Stimulated activated CD8-positive, alpha-beta memory T cell treated with anti-CD3 and anti-CD28 coated beads, Interleukin-4, amount 100 ng/mL, for 24 hours (primary cell): ENCODE data around the gene CTAGE4.
"Not testable (repeated sequence)": the region's sequence is repeated elsewhere in the genome, so short reads cannot be mapped to it uniquely, and the experiment has no call there.

Source experiments
- DNase-seq: peaks from one replicate; pipeline ENCODE4 v3.0.0-alpha.2; 2020; ENCODE audit warnings: low read depth

CTAGE4 gene, protein sequence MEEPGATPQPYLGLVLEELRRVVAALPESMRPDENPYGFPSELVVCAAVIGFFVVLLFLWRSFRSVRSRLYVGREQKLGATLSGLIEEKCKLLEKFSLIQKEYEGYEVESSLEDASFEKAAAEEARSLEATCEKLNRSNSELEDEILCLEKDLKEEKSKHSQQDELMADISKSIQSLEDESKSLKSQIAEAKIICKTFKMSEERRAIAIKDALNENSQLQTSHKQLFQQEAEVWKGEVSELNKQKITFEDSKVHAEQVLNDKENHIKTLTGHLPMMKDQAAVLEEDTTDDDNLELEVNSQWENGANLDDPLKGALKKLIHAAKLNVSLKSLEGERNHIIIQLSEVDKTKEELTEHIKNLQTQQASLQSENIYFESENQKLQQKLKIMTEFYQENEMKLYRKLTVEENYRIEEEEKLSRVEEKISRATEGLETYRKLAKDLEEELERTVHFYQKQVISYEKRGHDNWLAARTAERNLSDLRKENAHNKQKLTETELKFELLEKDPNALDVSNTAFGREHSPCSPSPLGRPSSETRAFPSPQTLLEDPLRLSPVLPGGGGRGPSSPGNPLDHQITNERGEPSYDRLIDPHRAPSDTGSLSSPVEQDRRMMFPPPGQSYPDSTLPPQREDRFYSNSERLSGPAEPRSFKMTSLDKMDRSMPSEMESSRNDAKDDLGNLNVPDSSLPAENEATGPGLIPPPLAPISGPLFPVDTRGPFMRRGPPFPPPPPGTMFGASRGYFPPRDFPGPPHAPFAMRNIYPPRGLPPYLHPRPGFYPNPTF

DNA sequence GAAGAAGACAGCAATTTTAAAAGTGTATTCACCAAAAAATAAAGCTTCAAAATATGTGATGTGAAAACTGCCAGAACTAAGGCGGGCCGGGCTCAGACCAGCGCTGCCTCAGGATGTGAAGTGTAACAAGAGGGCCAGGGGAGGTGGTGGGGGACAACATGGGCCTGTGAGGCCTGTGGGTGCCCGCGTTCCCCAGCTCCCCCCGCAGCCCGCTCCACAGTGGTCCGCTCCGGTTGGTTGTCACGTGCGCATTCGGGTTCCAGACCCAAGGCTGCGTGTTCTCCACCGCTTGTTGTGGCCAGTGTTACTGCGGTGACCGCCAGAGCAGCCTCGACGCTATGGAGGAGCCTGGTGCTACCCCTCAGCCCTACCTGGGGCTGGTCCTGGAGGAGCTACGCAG, at the start of gene CTAGE4:
CTAGE4 (plus strand) TSS at position 301 of the 400 bp plus-strand sequence; CDS start at position 339, 38 bp downstream.
- DNase-seq: not testable (repeated sequence)

DNA sequence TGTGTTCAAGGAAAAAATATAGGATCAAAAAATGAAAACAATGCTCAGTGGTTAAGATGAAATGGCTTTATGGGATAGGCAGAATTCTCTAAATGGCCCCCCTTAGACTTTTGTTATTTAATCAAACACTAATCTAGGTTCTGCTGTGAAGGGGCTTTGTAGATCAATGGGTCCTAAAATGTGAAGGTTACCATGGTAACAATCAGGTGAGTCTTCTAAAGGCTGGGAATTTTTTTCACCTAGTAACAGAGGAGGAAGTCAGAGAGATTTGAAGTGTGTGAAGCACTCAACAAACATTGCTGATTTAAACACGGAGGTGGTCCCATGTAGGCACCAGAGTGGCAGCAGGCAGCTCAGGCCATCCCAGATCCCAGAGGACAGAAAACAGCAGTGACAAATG, 49.1 kb upstream of the CTAGE4 start:
- DNase-seq: no peak

DNA sequence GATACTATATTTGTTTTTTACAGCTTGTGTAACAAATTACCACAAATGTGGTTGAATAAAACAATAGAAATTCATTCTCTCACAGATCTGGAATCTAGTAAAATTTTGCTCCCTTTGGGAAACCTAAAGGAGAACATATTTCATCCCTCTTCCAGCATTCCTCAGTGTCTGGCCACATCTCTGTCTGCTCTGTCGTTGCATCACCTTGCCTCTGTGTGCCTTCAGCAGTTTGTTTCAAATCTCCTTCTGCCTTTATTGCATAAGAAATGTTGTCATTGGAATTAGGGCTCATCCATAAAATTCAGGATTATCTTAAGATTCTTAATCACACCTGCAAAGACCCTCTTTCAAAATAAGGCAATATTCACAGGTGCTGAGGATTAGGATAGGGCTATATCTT, 45.8 kb upstream of the CTAGE4 start:
- no peak for DNase-seq

DNA sequence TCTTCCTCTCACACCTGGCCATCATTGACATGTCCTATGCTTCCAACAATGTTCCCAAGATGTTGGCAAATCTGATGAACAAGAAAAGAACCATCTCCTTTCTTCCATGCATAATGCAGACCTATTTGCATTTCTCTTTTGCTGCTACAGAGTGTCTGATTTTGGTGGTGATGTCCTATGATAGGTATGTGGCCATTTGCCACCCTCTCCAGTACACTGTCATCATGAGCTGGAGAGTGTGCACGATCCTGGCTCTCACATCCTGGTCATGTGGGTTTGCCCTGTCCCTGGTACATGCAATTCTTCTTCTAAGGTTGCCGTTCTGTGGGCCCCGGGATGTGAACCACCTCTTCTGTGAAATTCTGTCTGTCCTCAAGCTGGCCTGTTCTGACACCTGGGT, 41.1 kb upstream of the CTAGE4 start:
- DNase-seq: no peak

DNA sequence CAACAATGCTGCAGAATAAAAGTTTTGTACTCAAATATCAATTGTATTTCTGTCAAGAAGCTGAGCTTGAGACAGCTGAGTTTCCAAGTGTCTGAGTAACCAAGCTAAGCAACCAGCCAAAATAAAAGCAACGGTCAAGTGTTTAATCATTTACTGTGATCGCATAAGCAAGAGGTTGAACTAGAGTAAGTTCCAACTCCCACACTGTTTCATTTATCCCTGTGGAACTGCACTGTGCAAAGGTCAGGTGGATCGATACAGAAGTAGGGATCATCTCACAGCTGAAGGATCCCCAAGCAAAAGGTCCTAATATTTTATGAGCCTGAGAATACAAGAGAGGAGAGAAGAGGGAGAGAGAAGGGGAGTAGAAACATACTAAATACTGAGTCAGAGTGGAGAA, 38.8 kb upstream of the CTAGE4 start:
- DNase-seq: no peak

DNA sequence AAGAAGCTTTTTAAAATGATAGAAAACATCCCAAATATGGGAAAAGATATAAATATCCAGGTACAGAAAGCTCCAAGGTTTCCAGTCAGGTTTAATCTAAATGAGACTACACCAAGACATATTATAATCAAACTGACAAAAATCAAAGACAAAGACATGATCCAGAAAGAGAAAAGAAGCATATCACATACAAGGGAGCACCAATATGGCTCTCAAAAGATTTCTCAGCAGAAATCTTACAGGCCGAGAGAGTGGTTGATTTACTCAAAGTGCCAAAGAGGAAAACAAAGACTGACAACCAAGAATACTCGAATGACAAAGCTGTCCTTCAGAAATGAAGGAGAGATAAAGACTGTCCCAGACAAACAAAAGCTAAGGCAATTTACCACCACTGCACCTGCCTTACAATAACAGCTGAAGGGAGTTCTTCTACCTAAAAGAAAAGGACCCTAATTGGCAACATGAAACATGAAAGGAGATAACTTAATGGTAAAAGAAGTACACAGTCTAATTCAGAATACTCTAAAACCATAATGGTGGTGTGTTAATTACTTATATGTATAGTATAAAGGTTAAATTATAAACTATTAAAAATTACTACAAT, 34.9 kb upstream of the CTAGE4 start:
- no peak for DNase-seq

DNA sequence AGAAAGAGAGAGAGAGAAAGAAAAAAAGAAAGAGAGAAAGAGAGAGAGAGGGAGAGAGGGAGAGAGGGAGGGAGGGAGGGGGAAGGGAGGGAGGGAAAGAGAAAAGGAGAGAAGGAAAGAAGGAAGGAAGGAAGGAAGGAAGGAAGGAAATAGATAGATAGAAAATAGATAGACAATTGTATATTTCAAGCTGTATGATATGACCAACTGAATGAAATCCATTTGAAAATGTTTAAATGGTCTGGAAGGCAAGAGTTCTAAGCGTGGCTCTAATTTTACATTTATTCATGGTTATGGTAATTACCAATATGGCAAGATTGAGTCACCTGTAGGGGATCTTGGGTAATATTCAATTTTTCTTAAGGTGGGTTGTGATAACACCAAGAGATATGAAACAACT, 24.4 kb upstream of the CTAGE4 start:
- no peak for DNase-seq

DNA sequence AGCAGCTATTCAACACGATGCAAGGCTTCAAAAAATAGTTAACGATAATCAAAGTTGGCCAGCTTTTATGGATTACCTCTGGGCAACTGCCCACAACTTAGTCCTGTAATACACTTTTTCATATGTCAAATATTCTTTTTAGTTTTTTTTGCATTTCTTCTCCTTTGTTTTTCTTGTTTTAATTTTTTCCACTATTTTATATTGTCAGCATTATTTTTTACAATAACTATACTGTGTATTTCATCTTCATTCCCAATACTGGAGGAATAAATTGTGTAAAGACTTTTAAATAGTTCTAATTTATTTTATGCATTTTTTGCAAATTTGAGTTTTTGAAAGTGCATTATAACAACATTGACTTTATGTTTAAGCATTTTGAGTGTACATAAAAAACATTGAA, 18.5 kb upstream of the CTAGE4 start:
- no peak for DNase-seq

DNA sequence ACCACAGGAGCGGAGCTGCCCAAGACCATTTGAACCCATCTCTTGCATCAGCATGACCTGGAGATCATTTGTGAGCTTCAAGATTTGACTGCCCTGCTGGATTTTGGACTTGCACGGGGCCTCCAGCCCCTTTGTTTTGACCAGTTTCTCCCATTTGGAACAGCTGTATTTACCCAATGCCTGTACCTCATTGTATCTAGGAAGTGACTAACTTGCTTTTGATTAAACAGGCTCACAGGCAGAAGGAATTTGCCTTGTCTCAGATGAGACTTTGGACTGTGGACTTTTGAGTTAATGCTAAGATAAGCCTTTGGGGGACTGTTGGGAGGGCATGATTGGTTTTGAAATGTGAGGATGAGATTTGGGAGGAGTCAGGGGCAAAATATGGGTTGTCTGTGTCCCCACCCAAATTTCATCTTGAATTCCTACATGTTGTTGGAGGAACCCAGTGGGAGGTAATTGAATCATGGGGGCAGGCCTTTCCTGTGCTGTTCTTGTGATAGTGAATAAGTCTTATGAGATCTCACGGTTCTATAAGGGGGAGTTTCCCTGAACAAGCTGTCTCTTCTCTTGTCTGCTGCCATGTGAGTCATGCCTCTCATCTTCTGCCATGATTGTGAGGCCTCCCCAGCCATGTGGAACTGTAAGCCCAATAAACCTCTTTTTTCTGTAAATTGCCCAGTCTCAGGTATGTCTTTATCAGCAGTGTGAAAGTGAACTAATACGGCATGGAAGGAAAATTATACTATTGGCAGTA, 11.5 kb upstream of the CTAGE4 start:
- DNase-seq: not testable (repeated sequence)

DNA sequence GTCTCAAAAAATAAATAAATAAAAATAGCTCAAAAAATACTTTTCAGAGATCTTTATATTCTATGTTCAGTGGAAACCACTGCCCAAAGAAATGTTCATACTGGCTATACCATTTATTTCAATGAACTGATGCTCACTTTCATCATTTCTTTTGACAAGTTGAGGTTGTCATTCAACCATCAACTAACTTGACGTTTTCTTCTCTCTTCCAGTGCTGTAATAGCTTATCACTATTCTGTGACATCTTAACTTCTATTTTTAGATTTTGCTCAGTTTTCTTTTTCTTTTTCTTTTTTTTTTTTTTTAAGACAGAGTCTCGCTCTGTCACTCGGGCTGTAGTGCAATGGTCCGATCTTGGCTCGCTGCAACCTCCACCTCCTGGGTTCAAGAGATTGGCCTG, 8.7 kb upstream of the CTAGE4 start:
- DNase-seq: no peak

DNA sequence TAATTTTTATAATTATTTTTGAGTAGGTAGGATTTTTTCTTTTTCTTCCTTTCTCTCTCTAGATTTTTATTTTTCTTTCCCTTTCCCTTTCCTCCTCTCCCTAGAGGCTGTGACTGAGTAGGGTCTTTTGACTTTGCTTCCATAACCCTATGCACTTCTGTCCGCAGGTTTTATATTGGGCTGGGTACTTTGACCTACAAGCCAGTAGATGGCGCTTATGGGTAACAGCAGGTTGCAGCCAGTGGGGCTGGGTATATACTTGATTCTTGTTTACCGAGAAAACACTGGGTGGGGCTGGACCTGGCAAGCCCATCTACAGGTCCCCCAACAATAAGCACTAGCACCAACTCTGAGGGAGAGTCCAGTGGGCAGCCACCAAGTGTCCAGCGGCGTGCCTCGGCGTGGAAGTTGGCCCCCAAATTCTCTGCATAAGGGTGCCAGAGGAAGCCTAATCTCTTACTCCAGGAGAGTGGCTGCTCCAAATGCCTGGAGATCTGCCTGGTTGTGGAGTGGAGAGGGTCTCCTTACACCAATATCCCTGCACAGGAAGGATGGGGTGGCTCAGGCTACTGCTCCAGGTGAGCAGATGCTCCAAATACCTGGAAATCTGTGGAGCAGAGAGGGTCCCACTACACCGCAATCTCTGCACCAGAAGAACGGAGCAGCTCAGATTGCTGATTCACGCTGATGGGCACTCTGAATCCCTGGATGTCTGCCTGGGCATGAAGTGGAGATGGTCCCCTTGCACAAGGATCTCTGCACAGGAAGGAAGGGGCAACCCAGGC, 4.7 kb upstream of the CTAGE4 start:
- not testable (repeated sequence) for DNase-seq

DNA sequence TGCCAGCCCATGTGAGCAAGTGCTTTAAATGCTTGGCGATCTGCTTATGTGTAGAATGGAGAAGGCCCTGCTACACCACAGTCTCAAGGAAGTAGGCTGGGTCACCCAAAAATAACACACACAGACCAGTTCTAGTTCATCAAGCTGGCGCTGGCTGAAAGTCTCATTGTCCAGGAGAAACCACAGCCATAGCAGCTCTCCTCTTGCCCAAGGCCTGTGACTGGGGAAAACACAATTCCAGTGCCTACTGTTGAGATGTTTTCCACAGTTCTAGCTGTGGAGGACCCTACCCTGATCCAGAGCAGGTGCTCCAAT, 4.1 kb upstream of the CTAGE4 start:
- DNase-seq: not testable (repeated sequence)

DNA sequence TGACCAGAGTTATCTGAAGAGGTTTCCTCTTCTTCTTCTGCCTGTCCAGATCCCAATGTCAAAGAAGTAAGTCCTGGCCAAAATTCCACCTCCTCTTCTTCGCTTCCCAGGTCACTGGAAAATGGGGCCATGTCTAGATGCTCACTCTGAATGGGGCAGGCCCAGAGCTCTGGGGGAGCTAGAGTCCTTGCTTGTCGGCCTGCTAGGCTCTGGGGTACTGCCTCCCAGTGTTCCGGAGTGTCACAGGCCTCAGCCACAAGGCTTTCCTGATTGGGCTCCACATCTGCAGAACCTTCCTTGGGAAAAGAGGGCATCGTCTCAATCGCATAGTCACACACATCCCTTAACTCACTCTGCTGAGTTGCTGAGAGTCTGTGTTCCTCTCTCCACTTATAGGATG, 4.6 kb downstream of the CTAGE4 start:
- DNase-seq: not testable (repeated sequence)

DNA sequence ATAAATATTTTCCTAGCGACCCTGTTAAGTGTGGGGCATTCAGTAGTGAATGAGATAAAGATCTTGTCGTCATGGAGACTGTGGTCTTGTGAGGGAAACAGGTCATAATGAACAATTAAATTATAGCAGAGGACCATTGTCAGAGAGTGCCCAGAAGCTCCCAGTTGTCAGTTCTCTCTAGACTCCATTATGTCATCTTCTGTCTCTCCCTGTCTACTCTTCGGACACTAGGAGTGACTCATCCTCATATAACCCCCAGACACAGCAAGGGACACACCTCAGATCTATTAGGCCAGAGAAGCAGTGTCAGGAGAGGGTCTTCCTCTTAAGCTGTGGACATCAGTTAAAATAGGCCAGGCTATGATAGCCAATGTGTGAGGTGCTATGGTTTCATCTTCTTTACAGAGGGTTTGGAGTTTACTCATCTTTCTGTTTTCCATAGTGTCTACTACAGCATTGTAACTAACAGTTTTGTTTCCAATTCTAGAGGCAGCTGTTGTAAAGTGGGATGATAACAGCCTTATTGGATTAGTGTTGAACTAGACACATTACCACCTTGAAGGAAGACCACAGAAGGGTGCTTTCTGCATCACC, 5.4 kb downstream of the CTAGE4 start:
- DNase-seq: not testable (repeated sequence)

DNA sequence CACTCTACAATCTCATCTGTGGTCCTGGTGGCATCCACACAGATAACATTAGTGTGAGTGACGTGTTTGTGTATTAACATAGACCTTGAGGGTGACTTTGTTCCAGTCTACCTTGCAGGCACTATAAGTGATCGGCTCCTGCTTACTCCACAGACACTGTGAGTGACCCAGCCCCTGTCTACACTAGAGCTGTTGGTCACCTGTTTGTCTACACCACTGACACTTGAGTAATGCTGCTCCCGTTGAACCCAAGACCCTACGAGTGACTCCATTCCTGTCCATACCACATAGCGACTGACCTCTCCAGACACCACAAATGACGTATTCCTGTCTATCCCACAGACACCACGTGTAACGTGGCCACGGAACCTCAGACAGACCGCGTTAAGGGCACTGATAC, 10.5 kb downstream of the CTAGE4 start:
- not testable (repeated sequence) for DNase-seq

DNA sequence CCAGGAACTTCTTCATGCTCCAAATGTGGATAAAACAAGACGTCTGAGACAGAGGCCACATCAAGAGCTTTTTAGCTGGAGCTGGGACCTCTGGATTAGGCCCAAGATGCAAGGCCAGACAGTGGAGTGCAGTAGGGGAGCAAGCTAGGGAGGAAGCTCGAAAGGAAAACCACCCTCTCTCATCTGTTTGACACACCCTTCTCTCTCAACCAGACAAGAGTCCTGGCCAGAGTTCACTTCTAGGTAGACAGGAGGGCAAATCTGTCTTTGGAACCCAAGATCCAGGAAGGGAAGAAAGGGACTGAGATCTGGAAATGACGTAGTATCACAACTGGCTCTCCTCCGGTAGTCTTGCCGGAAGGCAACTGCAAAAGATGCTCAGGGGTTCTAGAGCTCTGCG, 11.2 kb downstream of the CTAGE4 start:
- not testable (repeated sequence) for DNase-seq

DNA sequence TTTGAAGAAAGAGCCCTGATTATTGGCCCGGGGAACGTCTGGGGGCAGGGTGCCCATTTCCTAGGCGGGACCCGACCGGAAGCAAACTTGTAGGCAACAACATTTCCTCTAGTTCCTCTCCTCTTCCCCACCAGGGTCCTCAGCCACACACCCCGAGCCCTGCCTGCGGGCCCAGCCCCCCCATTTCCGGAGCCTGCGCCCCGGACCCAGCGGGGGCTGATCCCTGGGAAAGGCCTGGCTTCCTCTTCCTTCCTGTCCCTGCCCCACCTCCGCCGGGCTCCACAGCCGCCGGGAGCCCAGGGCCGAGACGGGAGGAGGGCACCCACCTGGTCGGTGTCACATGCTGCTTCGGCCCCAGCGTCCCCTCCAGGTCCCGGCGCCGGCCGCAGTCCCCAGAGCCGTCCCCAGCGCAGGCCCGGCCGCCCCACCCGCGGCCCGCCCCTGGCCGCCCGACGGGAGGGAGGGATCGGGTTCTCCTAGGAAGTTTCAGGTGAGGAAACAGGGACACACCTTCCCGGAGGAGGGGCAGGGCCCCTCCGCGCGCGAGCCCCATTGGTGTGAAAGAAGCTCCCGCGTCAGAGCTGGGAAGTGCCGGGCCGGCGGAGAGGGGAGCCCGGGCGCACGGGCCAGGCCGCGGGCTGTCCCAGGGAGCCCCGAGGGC, 12.1 kb downstream of the CTAGE4 start, which contains the start of gene ARHGEF35:
ARHGEF35 (minus strand) TSS at position 622 of the 661 bp plus-strand sequence. CDS start 7,450 bp downstream, outside the sequence.
- not testable (repeated sequence) for DNase-seq

DNA sequence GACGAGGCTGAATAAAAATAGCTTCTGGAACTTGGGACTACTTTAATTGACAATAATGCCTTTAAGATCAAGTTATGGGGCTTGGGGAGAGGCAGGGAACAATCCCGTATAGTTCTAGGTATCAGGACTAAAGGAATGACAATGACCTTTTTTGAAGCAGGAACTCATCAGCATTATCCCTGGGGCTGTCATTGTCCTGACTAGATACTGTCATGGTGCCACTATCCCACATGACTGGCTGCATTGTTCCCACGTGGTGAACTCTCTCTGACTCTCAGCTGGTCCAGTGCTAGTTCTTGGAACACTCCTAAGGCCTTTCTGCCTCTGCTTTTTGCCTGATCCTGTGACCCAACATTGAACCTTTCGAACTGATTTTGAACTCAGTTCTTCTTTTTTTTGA, 15.7 kb downstream of the CTAGE4 start:
- DNase-seq: not testable (repeated sequence)

DNA sequence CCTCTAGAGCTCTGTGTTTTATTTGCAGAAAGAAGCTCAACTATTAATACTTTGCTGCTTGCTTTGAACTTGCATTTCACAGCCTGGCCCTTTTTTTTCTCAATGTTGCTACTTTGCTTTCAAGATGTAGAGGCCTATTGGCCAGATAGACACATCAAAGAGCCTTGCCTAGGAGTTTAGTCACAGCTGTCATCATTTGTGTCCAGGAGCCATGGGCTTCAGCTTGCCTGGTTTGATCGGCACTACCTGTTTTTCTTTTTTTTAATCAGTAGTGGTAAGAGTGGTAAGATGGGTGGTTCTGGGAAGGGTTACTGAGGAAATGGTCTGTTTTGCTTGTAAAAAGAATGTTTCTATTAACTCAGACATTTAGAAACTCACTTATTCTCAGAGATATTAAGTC, 18.7 kb downstream of the CTAGE4 start:
- not testable (repeated sequence) for DNase-seq

DNA sequence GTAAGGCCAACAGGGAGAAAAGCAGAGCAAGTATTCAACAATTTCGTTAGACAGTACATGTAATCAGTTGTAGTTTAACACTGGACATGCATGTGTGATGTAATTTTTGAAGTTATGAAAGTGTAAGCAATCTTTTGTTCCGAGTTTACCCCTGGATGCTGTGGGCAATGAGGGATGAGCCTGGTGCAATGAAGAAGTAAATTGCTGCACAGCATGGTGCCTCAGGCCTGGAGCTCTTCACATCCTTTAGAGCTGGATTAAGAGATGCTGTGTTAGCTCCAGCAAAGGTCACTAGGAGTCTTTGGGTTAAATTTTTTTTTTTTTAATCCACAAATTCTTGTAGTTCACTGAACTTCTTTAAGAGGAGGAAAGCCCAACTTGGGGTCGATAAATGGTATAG, 19.8 kb downstream of the CTAGE4 start:
- DNase-seq: not testable (repeated sequence)
